Measurements from ENCODE around the gene MPV17.

MPV17 gene

GRCh38 chr2:27264753-27265535 lies 58.0 kb downstream of the MPV17 start:
- peak; percentile 59 for DNase-seq (ENCODE audit: low spot score)

DNA sequence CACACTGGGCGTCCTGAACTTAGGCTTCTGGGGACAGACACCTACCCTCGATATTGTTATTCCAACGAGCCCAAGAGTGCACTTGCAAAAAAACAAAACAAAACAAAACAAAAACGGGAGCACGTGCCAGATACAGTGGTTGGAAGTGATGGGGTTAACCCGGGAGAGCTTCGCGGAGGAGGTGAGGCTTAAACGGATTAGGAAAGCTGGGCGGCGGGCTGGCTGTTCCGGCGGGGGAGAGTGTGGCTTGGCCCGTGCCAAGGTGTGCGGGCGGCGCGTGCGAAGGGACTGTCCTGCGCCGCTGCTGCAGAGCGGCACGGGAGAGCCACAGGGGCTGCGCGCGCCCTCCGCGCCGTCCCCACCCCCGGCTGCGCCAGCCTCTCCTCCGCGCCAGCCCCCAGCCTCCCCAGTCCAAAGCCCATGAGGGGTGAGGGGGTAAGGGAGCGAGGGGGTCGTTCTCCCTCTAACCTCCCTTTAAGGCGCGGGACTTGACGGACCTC lies 58.6 kb downstream of the MPV17 start:
- no peak for DNase-seq (ENCODE audit: low spot score)

GRCh38 chr2:27263287-27264252 lies 59.3 kb downstream of the MPV17 start:
- no peak for DNase-seq (ENCODE audit: low spot score)

- DNase-seq (ENCODE audit: low spot score), result no peak
Observed at GRCh38 chr2:27262379-27263286, 60.3 kb downstream of the MPV17 start, which contains the start of gene SLC30A3. TSS of gene SLC30A3 (minus strand) at chr2:27263047. CDS start at chr2:27262906, 141 bp downstream.

- DNase-seq (ENCODE audit: low spot score), result no peak
Observed at GRCh38 chr2:27261926-27262298, 61.0 kb downstream of the MPV17 start.

DNA sequence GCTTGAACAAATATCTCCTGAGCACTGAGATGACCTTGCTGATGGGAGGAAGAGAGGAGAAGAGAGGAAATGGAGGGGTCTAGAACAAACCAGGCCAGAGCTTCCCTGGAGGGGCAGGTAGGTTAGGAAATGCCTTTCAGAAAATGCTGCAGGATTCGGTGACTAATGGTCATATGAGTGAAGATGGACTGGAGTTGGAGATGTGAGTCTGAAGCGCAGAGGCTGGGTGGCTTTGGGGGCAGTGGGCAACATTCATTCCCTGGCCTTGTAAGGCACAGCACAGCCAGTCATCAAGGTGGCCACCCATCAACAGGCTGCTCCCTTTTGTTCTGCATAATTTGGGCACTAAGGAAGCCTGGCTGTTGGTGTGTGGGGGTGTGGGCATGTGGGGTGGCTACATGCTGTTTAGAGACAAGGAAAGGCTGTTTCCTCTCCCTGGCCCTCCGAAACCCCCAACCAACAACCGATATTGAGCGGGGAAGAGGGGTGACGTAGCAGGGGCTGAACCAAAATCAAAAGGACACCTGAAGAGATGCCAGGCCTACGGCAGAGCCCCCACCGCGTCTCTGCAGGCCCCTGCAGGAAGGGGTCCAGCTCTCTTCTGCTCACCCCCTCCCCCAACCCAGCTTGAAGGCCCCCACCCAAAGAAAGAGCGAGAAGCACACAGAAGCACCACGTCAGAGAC lies 61.5 kb downstream of the MPV17 start:
- no peak for DNase-seq (ENCODE audit: low spot score)

Measured in kidney tubule cell (primary cell).